ENCODE results near the gene HORMAD2. TPM values are rescaled to one million over a fixed set of nuclear protein-coding genes. Genes with fewer than 3 reads are reported as not detected.

Gene HORMAD2
- total and polyA plus RNA-seq, 2 donors from 2014 or later: not detected

DNA sequence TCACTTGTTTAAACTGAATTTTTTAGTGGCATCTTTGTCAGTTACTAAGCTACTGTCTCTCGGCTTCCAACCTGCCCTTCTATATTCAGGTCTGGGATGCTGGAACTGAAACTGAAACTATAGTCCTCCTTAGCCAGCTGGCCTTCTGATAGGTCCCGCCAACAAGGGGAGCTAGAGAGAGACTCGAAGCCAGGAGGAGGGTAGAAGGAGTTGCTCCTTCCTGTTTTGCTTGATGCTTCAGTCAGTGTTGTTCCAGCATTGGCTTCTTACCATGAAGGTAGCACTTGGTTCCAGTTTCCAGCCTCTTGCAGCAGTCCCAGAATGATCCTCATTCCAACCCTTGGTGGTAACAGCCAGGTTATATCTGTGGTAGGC, 32.9 kb upstream of the HORMAD2 start:
- Histone ChIP-seq H3K4me1 (ENCODE audit: control insufficient read depth in 2 of 3, insufficient read depth in 2 of 3, low read depth in 1 of 3, low read length in 3 of 3) (peaks cover 0 to 19% (median 8%) of the 10 kb centered on the region in 3 donors), H3K4me3 (ENCODE audit: low read length in 3 of 3) (no peak overlapping the region), H3K27ac (ENCODE audit: low read depth in 2 of 2, low read length in 2 of 2) (no peak overlapping the region), H3K9ac (ENCODE audit: low read length in 3 of 3) (no peak overlapping the region), H3K9me3 (ENCODE audit: control insufficient read depth in 2 of 3, insufficient read depth in 1 of 3, low read length in 3 of 3) (no peaks in the 10 kb centered on the region), H3K36me3 (ENCODE audit: control insufficient read depth in 2 of 3, insufficient read depth in 3 of 3, low read length in 3 of 3) (no peaks in the 10 kb centered on the region), H3K27me3 (ENCODE audit: control insufficient read depth, insufficient read depth, low read length) (no peaks in the 10 kb centered on the region)
- FAIRE-seq (no peak), DNase-seq (no peak)
- TF ChIP-seq, protein P1, sequence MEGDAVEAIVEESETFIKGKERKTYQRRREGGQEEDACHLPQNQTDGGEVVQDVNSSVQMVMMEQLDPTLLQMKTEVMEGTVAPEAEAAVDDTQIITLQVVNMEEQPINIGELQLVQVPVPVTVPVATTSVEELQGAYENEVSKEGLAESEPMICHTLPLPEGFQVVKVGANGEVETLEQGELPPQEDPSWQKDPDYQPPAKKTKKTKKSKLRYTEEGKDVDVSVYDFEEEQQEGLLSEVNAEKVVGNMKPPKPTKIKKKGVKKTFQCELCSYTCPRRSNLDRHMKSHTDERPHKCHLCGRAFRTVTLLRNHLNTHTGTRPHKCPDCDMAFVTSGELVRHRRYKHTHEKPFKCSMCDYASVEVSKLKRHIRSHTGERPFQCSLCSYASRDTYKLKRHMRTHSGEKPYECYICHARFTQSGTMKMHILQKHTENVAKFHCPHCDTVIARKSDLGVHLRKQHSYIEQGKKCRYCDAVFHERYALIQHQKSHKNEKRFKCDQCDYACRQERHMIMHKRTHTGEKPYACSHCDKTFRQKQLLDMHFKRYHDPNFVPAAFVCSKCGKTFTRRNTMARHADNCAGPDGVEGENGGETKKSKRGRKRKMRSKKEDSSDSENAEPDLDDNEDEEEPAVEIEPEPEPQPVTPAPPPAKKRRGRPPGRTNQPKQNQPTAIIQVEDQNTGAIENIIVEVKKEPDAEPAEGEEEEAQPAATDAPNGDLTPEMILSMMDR (IDR thresholded peaks at IDR 0.05; ENCODE audit: borderline replicate concordance, extremely low read depth, insufficient read depth): no peak
- intact Hi-C loops (cut with DNase I): no loop called here

DNA sequence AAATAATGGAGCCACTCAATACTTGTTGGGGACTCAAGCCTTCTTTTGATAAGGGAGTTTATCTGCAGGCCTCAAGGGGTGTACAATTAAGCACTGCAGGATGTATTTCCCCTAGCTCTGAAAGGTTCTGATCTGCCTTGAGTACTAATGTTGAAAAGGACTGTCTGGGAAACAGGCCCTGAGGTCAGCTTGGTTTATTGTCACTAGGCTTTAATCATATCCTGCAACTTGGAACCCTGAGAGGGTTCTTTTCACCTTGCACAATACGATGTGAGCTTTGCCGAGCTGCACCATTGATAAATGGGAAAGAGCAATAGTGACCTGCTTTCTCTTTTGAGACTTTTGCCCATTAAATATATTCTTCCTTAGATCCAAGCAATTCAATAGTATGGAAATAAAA, 31.6 kb upstream of the HORMAD2 start:
- intact Hi-C loops (cut with DNase I): no loop called here
- TF ChIP-seq, protein P1 (IDR thresholded peaks at IDR 0.05; ENCODE audit: borderline replicate concordance, extremely low read depth, insufficient read depth): no peak
- FAIRE-seq (no peak), DNase-seq (no peak)
- Histone ChIP-seq H3K27me3 (ENCODE audit: control insufficient read depth, insufficient read depth, low read length) (no peaks in the 10 kb centered on the region), H3K4me1 (ENCODE audit: control insufficient read depth in 2 of 3, insufficient read depth in 2 of 3, low read depth in 1 of 3, low read length in 3 of 3) (peaks cover 0 to 13% (median 8%) of the 10 kb centered on the region in 3 donors), H3K4me3 (ENCODE audit: low read length in 3 of 3) (no peak overlapping the region), H3K27ac (ENCODE audit: low read depth in 2 of 2, low read length in 2 of 2) (no peak overlapping the region), H3K36me3 (ENCODE audit: control insufficient read depth in 2 of 3, insufficient read depth in 3 of 3, low read length in 3 of 3) (no peaks in the 10 kb centered on the region), H3K9me3 (ENCODE audit: control insufficient read depth in 2 of 3, insufficient read depth in 1 of 3, low read length in 3 of 3) (no peaks in the 10 kb centered on the region), H3K9ac (ENCODE audit: low read length in 3 of 3) (no peak overlapping the region)

- DNase-seq (no peak), FAIRE-seq (no peak)
- no peak overlapping the region for H3K27ac ChIP-seq (ENCODE audit: low read depth in 2 of 2, low read length in 2 of 2)
- H3K27me3 ChIP-seq (ENCODE audit: control insufficient read depth, insufficient read depth, low read length): no peaks in the 10 kb centered on the region
- TF ChIP-seq, protein P1 (IDR thresholded peaks at IDR 0.05; ENCODE audit: borderline replicate concordance, extremely low read depth, insufficient read depth): no peak
- H3K4me3 ChIP-seq (ENCODE audit: low read length in 3 of 3): no peak overlapping the region
- no peak overlapping the region for H3K9ac ChIP-seq (ENCODE audit: low read length in 3 of 3)
- intact Hi-C loops (cut with DNase I): no loop called here
- no peaks in the 10 kb centered on the region for H3K4me1 ChIP-seq (ENCODE audit: control insufficient read depth in 2 of 3, insufficient read depth in 2 of 3, low read depth in 1 of 3, low read length in 3 of 3)
- H3K9me3 ChIP-seq (ENCODE audit: control insufficient read depth in 2 of 3, insufficient read depth in 1 of 3, low read length in 3 of 3): no peaks in the 10 kb centered on the region
- no peaks in the 10 kb centered on the region for H3K36me3 ChIP-seq (ENCODE audit: control insufficient read depth in 2 of 3, insufficient read depth in 3 of 3, low read length in 3 of 3)
Observed at GRCh38 chr22:30054067-30054763, 26.0 kb upstream of the HORMAD2 start.

DNA sequence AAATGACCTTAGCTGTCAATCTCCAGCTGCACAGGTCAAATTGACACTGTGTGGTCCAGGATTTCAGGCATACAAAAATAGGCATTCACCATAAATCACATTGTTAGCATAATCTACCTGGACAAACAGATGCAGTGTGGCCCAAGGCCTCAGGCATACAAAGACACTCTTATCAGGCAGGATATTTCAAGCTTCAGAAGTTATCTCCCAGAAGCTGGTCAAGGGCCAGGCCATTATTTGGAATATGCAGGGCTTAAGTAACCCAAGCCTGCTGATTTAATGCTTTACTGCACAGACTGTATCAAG, 25.5 kb upstream of the HORMAD2 start:
- no peak for FAIRE-seq
- intact Hi-C loops (cut with DNase I): no loop called here
- TF ChIP-seq, protein P1 (IDR thresholded peaks at IDR 0.05; ENCODE audit: borderline replicate concordance, extremely low read depth, insufficient read depth): no peak
- Histone ChIP-seq H3K9ac (ENCODE audit: low read length in 3 of 3) (no peak overlapping the region), H3K27ac (ENCODE audit: low read depth in 2 of 2, low read length in 2 of 2) (no peak overlapping the region), H3K9me3 (ENCODE audit: control insufficient read depth in 2 of 3, insufficient read depth in 1 of 3, low read length in 3 of 3) (no peaks in the 10 kb centered on the region), H3K4me3 (ENCODE audit: low read length in 3 of 3) (no peak overlapping the region), H3K36me3 (ENCODE audit: control insufficient read depth in 2 of 3, insufficient read depth in 3 of 3, low read length in 3 of 3) (no peaks in the 10 kb centered on the region), H3K4me1 (ENCODE audit: control insufficient read depth in 2 of 3, insufficient read depth in 2 of 3, low read depth in 1 of 3, low read length in 3 of 3) (no peaks in the 10 kb centered on the region), H3K27me3 (ENCODE audit: control insufficient read depth, insufficient read depth, low read length) (no peaks in the 10 kb centered on the region)
- DNase-seq: no peak
